DMS 273 treated with DMSO at 0.1 percent for 48 hours (cell line): Measurements from ENCODE around the gene A3GALT2.
"Not testable (repeated sequence)": the region's sequence is repeated elsewhere in the genome, so short reads cannot be mapped to it uniquely, and the experiment has no call there.

Source experiments
- DNase-seq: peaks from one replicate; lab custom pipeline; 2025; lab: John Stamatoyannopoulos, UW

A3GALT2 gene

GRCh38 chr1:33292726-33293340 is 28.1 kb downstream of the A3GALT2 start:
- no peak for DNase-seq

- not testable (repeated sequence) for DNase-seq
Measured at GRCh38 chr1:33290615-33291014, 30.3 kb downstream of the A3GALT2 start.

GRCh38 chr1:33289858-33290154 is 31.1 kb downstream of the A3GALT2 start:
- no peak for DNase-seq

GRCh38 chr1:33288976-33289857 is 31.7 kb downstream of the A3GALT2 start:
- no peak for DNase-seq

- DNase-seq = no peak
Measured at GRCh38 chr1:33287317-33287716, 33.6 kb downstream of the A3GALT2 start.

GRCh38 chr1:33286451-33287185 is 34.3 kb downstream of the A3GALT2 start:
- DNase-seq = no peak

GRCh38 chr1:33284049-33284448 is 36.8 kb downstream of the A3GALT2 start:
- DNase-seq = no peak

GRCh38 chr1:33282791-33283190 is 38.1 kb downstream of the A3GALT2 start:
- no peak for DNase-seq

- no peak for DNase-seq
Measured at GRCh38 chr1:33281554-33282303, 39.2 kb downstream of the A3GALT2 start.

- DNase-seq = no peak
Measured at GRCh38 chr1:33280091-33280661, 40.7 kb downstream of the A3GALT2 start.

- DNase-seq = no peak
Measured at GRCh38 chr1:33277488-33278084, 43.3 kb downstream of the A3GALT2 start.

- no peak for DNase-seq
Measured at GRCh38 chr1:33276573-33277298, 44.2 kb downstream of the A3GALT2 start.

GRCh38 chr1:33275706-33276572 is 45.0 kb downstream of the A3GALT2 start:
- DNase-seq = no peak

- DNase-seq = no peak
Measured at GRCh38 chr1:33275195-33275594, 45.7 kb downstream of the A3GALT2 start.

GRCh38 chr1:33274446-33274845 is 46.5 kb downstream of the A3GALT2 start:
- no peak for DNase-seq

GRCh38 chr1:33273961-33274371 is 46.9 kb downstream of the A3GALT2 start:
- no peak for DNase-seq

- DNase-seq = no peak
Measured at GRCh38 chr1:33273406-33273805, 47.5 kb downstream of the A3GALT2 start.

GRCh38 chr1:33272930-33273329 is 48.0 kb downstream of the A3GALT2 start:
- DNase-seq = no peak

- DNase-seq = no peak
Measured at GRCh38 chr1:33272509-33272908, 48.4 kb downstream of the A3GALT2 start.
